HepG2 (cell line): ENCODE results near the gene MDFI. TPM values are rescaled to one million over a fixed set of nuclear protein-coding genes. Genes with fewer than 3 reads are reported as not detected.

Source experiments
- ATAC-seq: fragments of 200-7000 bp; cut with Tn5 transposase; 3 replicates; pipeline ENCODE4 v1.9.1; 2020; ENCODE audit warnings: mild to moderate bottlenecking, moderate library complexity
- BruUV-seq: library from RNA; stranded (reverse); fragments of 400-500 nt; replicated peaks from 2 replicates; lab custom pipeline; 2021; lab: Mats Ljungman, UMichigan
- CTCF ChIA-PET: fragments of 300-600 bp; formaldehyde crosslinking; extraction: SDS; loops from one replicate; lab custom pipeline; 2021; ENCODE audit warnings: low total read pairs, inconsistent platforms, low intra/inter-chr PET ratio; lab: Yijun Ruan, JAX
- POLR2A ChIA-PET: fragments of 350-600 bp; sonication (Branson Sonifier 250); formaldehyde crosslinking; loops from one replicate; lab custom pipeline; 2020; ENCODE audit warnings: antibody characterized with exemption, inconsistent platforms; lab: Yijun Ruan, JAX
- DNase-seq: peaks from one replicate; pipeline ENCODE4 v3.0.0-alpha.2; 2015; ENCODE audit warnings: low spot score
- FAIRE-seq: peaks from 3 replicates; lab custom pipeline; 2011; peaks lifted over from hg19 to GRCh38; lab: Jason Lieb, UNC
- H2AFZ ChIP-seq: one replicate; pipeline ENCODE4 v1.6.1; 2011; ENCODE audit warnings: low read length, inconsistent platforms
- H3K27ac ChIP-seq: fragments of 300-600 bp; 3 replicates; pipeline ENCODE4 v1.8.0; 2011; ENCODE audit warnings: mixed run types, mild to moderate bottlenecking, mixed read lengths, low read length, inconsistent platforms; ENCODE audit not compliant: insufficient read depth; ENCODE audit errors: extremely low read length
- H3K27me3 ChIP-seq, 2 experiments: fragments of 200-600 bp in 1 of 2; 2 replicates in 1 of 2; 3 replicates in 1 of 2; pipeline versions ENCODE4 v1.6.0 to v1.8.0; 2011; ENCODE audit warnings: low read length in 2 of 2, mild to moderate bottlenecking in 2 of 2, moderate library complexity in 2 of 2, inconsistent platforms in 1 of 2; ENCODE audit not compliant: insufficient read depth in 2 of 2, control insufficient read depth in 1 of 2
- H3K36me3 ChIP-seq, 2 experiments: fragments of 200-600 bp in 1 of 2; replicated peaks in 1 of 2; 2 replicates in 1 of 2; 3 replicates in 1 of 2; pipeline versions ENCODE4 v1.5.1 to v1.8.0; 2011; ENCODE audit warnings: low read length in 2 of 2, inconsistent platforms in 1 of 2; ENCODE audit not compliant: insufficient read depth in 2 of 2, control insufficient read depth in 1 of 2
- H3K4me1 ChIP-seq: 2 replicates; pipeline ENCODE4 v1.5.1; 2012; ENCODE audit warnings: low read length, inconsistent platforms; ENCODE audit not compliant: insufficient read depth
- H3K4me2 ChIP-seq: 2 replicates; pipeline ENCODE4 v1.6.0; 2011; ENCODE audit warnings: low read depth, low read length, inconsistent platforms
- H3K4me3 ChIP-seq, 3 experiments: fragments of 200-600 bp in 1 of 3; sonication (generic), shearing (Covaris generic) in 1 of 3; replicated peaks in 1 of 3; 2 replicates each; pipeline ENCODE4 v1.5.1; 2011 to 2016; ENCODE audit warnings: low read length in 3 of 3, inconsistent platforms in 2 of 3, low read depth in 2 of 3, mild to moderate bottlenecking in 2 of 3, control low read depth in 1 of 3, mixed read lengths in 1 of 3; ENCODE audit not compliant: insufficient read depth in 1 of 3
- H3K79me2 ChIP-seq: one replicate; pipeline ENCODE4 v1.6.1; 2011; ENCODE audit warnings: low read length, inconsistent platforms; ENCODE audit not compliant: insufficient read depth
- H3K9ac ChIP-seq: 2 replicates; pipeline ENCODE4 v1.6.0; 2011; ENCODE audit warnings: mild to moderate bottlenecking, low read depth, low read length, inconsistent platforms; ENCODE audit not compliant: insufficient read depth
- H3K9me3 ChIP-seq: 2 replicates; pipeline ENCODE4 v1.5.1; 2012; ENCODE audit warnings: mild to moderate bottlenecking, low read length
- H4K20me1 ChIP-seq: 2 replicates; pipeline ENCODE4 v1.6.0; 2011; ENCODE audit warnings: inconsistent platforms, mild to moderate bottlenecking, low read length, moderate library complexity; ENCODE audit not compliant: insufficient read depth
- ARID2 ChIP-seq: sonication (generic); formaldehyde crosslinking; IDR thresholded peaks from 2 replicates; pipeline ENCODE4 v1.8.1; 2022; ENCODE audit warnings: mild to moderate bottlenecking, missing genetic modification reagents, borderline replicate concordance
- CHCHD3 ChIP-seq: sonication (generic); formaldehyde crosslinking; IDR thresholded peaks from 2 replicates; pipeline ENCODE4 v1.8.0; 2022; ENCODE audit warnings: mild to moderate bottlenecking, missing genetic modification reagents, moderate library complexity
- ELF4 ChIP-seq: sonication (generic); formaldehyde crosslinking; IDR thresholded peaks from 2 replicates; pipeline ENCODE4 v1.5.0; 2020; ENCODE audit warnings: missing genetic modification reagents, mild to moderate bottlenecking, moderate library complexity, borderline replicate concordance
- MTF2 ChIP-seq: sonication (generic); formaldehyde crosslinking; IDR thresholded peaks from 2 replicates; pipeline ENCODE4 v1.5.0; 2020; ENCODE audit warnings: missing genetic modification reagents, borderline replicate concordance
- PITX1 ChIP-seq: sonication (generic); formaldehyde crosslinking; IDR thresholded peaks from 2 replicates; pipeline ENCODE4 v1.5.1; 2020; ENCODE audit warnings: mild to moderate bottlenecking, missing genetic modification reagents
- THRA ChIP-seq: sonication (generic); formaldehyde crosslinking; IDR thresholded peaks from 2 replicates; pipeline ENCODE4 v1.4.0; 2020; ENCODE audit warnings: missing genetic modification reagents, borderline replicate concordance
- ZNF546 ChIP-seq: sonication (generic); formaldehyde crosslinking; conservative IDR thresholded peaks from 2 replicates; pipeline ENCODE4 v1.8.1; 2023; ENCODE audit warnings: mild to moderate bottlenecking, missing genetic modification reagents
- ZNF781 ChIP-seq: sonication (generic); formaldehyde crosslinking; IDR thresholded peaks from 2 replicates; pipeline ENCODE4 v1.5.1; 2020; ENCODE audit warnings: borderline replicate concordance, mild to moderate bottlenecking, missing genetic modification reagents; ENCODE audit errors: not compliant biosample characterization
- WGBS: methylation state at CpG from one replicate; pipeline ENCODE4 v1.1.6; 2017; ENCODE audit warnings: low lambda C conversion rate; 5-methylcytosine and 5-hydroxymethylcytosine counted together
- in situ Hi-C: cut with HindIII; loops from 2 replicates; pipeline ENCODE4 v1.10.0; 2017; ENCODE audit warnings: low pct_unique_long_range_greater_than_20kb; ENCODE audit not compliant: extremely low pct_ligation_motif_present
- intact Hi-C: fragments of 100-400 bp; cut with micrococcal nuclease; formaldehyde crosslinking; loops from one replicate; pipeline ENCODE4 v1.10.0; 2022; ENCODE audit not compliant: unreplicated experiment
- polyA plus RNA-seq, 8 experiments: library from polyadenylated mRNA; depleted of rRNA in 3 of 8; stranded (reverse) in 7 of 8; unstranded in 1 of 8; fragments of >200 nt; fragmentation: Illumina TruSeq in 4 of 8; extraction: Trizol in 4 of 8; gene quantifications; 2 replicates each; pipeline versions ENCODE4 v1.2.1 to v1.2.3, GENCODE V29; 2011 to 2016; ENCODE audit warnings: low read depth in 4 of 8, missing spikeins in 1 of 8, mixed read lengths in 1 of 8; ENCODE audit not compliant: insufficient read depth in 1 of 8
- total RNA-seq, 5 experiments: library from RNA; depleted of rRNA; stranded (reverse); fragments of >200 nt; fragmentation: Illumina TruSeq; extraction: Trizol; gene quantifications; 2 replicates each; pipeline ENCODE4 v1.2.3, GENCODE V29; 2016; ENCODE audit warnings: low read depth in 1 of 5

The MDFI gene
- total and polyA plus RNA-seq, 2 of the 13 experiments (the other 11 are each of a cell fraction or from before 2014, with no cell fraction given): 0.28 TPM; not detected in 1

GRCh38 chr6:41635365-41635764, 2.9 kb upstream of the MDFI start:
- Histone ChIP-seq H3K4me3 (no peak overlapping the region), H3K9me3 (no peaks in the 10 kb centered on the region), H3K27me3 (peaks cover 8 to 79% of the 10 kb centered on the region in 2 experiments), H3K4me1 (peaks cover 18% of the 10 kb centered on the region; the same call in 1 of the 2 replicates), H3K27ac (no peak overlapping the region), H3K79me2 (no peaks in the 10 kb centered on the region), H3K9ac (no peak overlapping the region), H3K4me2 (no peak overlapping the region), H3K36me3 (no peaks in the 10 kb centered on the region), H2AFZ (no peak overlapping the region), H4K20me1 (no peaks in the 10 kb centered on the region)
- ChIA-PET CTCF (no interaction called here), POLR2A (no interaction called here)
- WGBS: 41% methylated on average over 6 of the region's 6 CpGs
- intact Hi-C loops: no loop called here
- ATAC-seq: no peak
- TF ChIP-seq PITX1 (CRISPR knock-in tag) (no peak), MTF2 (CRISPR knock-in tag) (no peak), CHCHD3 (CRISPR knock-in tag) (no peak), ZNF781 (CRISPR knock-in tag) (no peak), ELF4 (CRISPR knock-in tag) (no peak), ZNF546 (no peak)
- no TSS peak for BruUV-seq
- no peak for DNase-seq
- no peak for FAIRE-seq
- in situ Hi-C loops: no loop called here

- Histone ChIP-seq H3K9ac (no peak overlapping the region), H3K4me2 (no peak overlapping the region), H3K79me2 (no peaks in the 10 kb centered on the region), H3K9me3 (no peaks in the 10 kb centered on the region), H4K20me1 (no peaks in the 10 kb centered on the region), H2AFZ (no peak overlapping the region), H3K4me3 (no peak overlapping the region), H3K27me3 (peaks cover 10 to 83% of the 10 kb centered on the region in 2 experiments)
- in situ Hi-C loops (no loop called here), intact Hi-C loops (no loop called here)
- DNase-seq: no peak
- POLR2A ChIA-PET: no interaction called here
- TF ChIP-seq THRA (CRISPR knock-in tag): no peak
- TF ChIP-seq ARID2 (CRISPR knock-in tag): no peak
- TF ChIP-seq, all 625 proteins: peak for 0
- ATAC-seq (no peak), FAIRE-seq (no peak)
- WGBS: 70% methylated on average over 9 of the region's 31 CpGs
- no TSS peak for BruUV-seq
- CTCF ChIA-PET: no interaction called here
- Histone ChIP-seq H3K4me1 (peaks cover 18% of the 10 kb centered on the region; the same call in 1 of the 2 replicates), H3K27ac (no peak overlapping the region), H3K36me3 (no peaks in the 10 kb centered on the region)
Observed at GRCh38 chr6:41636833-41637193, 1.5 kb upstream of the MDFI start.
